Mesangial cell (primary cell): ENCODE measurements around the gene RAB31. TPM values are rescaled to one million over a fixed set of nuclear protein-coding genes. Genes with fewer than 3 reads are reported as not detected.

Experiments used
- total RNA-seq: library from RNA; depleted of rRNA; stranded (reverse); fragments of >200 nt; gene quantifications from 2 replicates; pipeline ENCODE4 v1.2.3, GENCODE V29; 2015

The RAB31 gene, protein sequence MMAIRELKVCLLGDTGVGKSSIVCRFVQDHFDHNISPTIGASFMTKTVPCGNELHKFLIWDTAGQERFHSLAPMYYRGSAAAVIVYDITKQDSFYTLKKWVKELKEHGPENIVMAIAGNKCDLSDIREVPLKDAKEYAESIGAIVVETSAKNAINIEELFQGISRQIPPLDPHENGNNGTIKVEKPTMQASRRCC
- total RNA-seq = 15.2 and 33.3 TPM in 2 replicates

GRCh38 chr18:9708057-9708433 is at the start of gene RAB31:
Gene RAB31 (plus strand): TSS chr18:9708301. CDS start chr18:9708406, 105 bp downstream.

GRCh38 chr18:9885170-9886004 is 177.3 kb downstream of the RAB31 start, which contains the start of gene TXNDC2:
Gene TXNDC2 (plus strand): TSS chr18:9885973. CDS start chr18:9886681, 708 bp downstream.

Other genes with a start within 250 kb of the RAB31 start
- gene RALBP1, start 232.8 kb upstream of the RAB31 start, total RNA-seq = 50.5 and 52.0 TPM in 2 replicates
- gene PPP4R1, start 93.7 kb upstream of the RAB31 start, total RNA-seq = 51.8 and 56.2 TPM in 2 replicates
- gene TXNDC2, start 177.7 kb downstream of the RAB31 start, total RNA-seq = 0.13 TPM in 1 of 2 replicates, not detected in the other
- 87.1 and 103 TPM in 2 replicates for gene VAPA, start 205.7 kb downstream of the RAB31 start, total RNA-seq